Lower lobe of right lung (tissue), 2 donors: Measurements from ENCODE around the gene SSTR1. TPM values are rescaled to one million over a fixed set of nuclear protein-coding genes. Genes with fewer than 3 reads are reported as not detected.

ENCODE experiments used
- ATAC-seq, 2 donors: fragments of 200-7000 bp; cut with Tn5 transposase; one replicate each; pipeline ENCODE4 v1.9.1; 2020 to 2022; ENCODE audit warnings: mild to moderate bottlenecking in 2 of 2, moderate library complexity in 2 of 2
- DNase-seq: peaks from one replicate; pipeline ENCODE4 v3.0.0-alpha.2; 2020
- H3K27ac ChIP-seq: fragments of 200-600 bp; one replicate; pipeline ENCODE4 v1.8.0; 2022
- H3K27me3 ChIP-seq: fragments of 200-600 bp; one replicate; pipeline ENCODE4 v1.8.0; 2022; ENCODE audit warnings: low read depth
- H3K36me3 ChIP-seq: fragments of 200-600 bp; one replicate; pipeline ENCODE4 v1.8.0; 2022; ENCODE audit warnings: mild to moderate bottlenecking
- H3K4me1 ChIP-seq: fragments of 200-600 bp; one replicate; pipeline ENCODE4 v1.8.0; 2022
- H3K4me3 ChIP-seq: fragments of 200-600 bp; one replicate; pipeline ENCODE4 v1.8.0; 2022; ENCODE audit warnings: mild to moderate bottlenecking
- H3K9me3 ChIP-seq: fragments of 200-600 bp; one replicate; pipeline ENCODE4 v1.8.0; 2022
- CTCF ChIP-seq: fragments of 200-600 bp; IDR thresholded peaks from one replicate; pipeline ENCODE4 v1.8.0; 2022; ENCODE audit warnings: antibody characterized with exemption, mild to moderate bottlenecking
- intact Hi-C: fragments of 100-400 bp; cut with DNase I; formaldehyde crosslinking; loops from one replicate; pipeline ENCODE4 v1.11.0; 2022
- long read RNA-seq: library from polyadenylated mRNA; unstranded; transcript quantifications from one replicate; pipeline ENCODE4 v2.0.0, GENCODE V29; 2021
- total RNA-seq: library from RNA; stranded (reverse); fragmentation: NEBNext Ultra II Directional; extraction: Animal tissue kit (Norgen Biotek cat#: 25700); gene quantifications from one replicate; pipeline ENCODE4 v1.2.1, GENCODE V29; 2021
- donor health status: DM: no; HTN: yes; CAD: no; lungs with severe emphysema.

The SSTR1 gene
- 8.7 TPM for total RNA-seq
- long read RNA-seq, partial matches to known transcripts = 10 of 10 reads
- long read RNA-seq, other reads (novel, unspliced or antisense) = 0 of 10 reads

GRCh38 chr14:38207736-38208617 is at the start of gene SSTR1:
SSTR1 (plus strand) TSS chr14:38207904; CDS start chr14:38209390, 1,486 bp downstream.
- Histone ChIP-seq H3K9me3 (peaks cover 3% of the 10 kb centered on the region), H3K27me3 (peaks cover 43% of the 10 kb centered on the region), H3K36me3 (no peaks in the 10 kb centered on the region), H3K4me3 (peak within 1 kb of the TSS; percentile 52), H3K4me1 (peaks cover 17% of the 10 kb centered on the region), H3K27ac (no peak within 1 kb of the TSS)
- no peak for TF ChIP-seq CTCF
- intact Hi-C loops = no loop called here
- DNase-seq (no peak), ATAC-seq (peak; percentile 8 to 29)

- no peak for TF ChIP-seq CTCF
- H3K27me3 ChIP-seq = no peaks in the 10 kb centered on the region
- intact Hi-C loops = no loop called here
- no peaks in the 10 kb centered on the region for H3K36me3 ChIP-seq
- no peak for DNase-seq
- no peak for ATAC-seq
- H3K9me3 ChIP-seq = no peaks in the 10 kb centered on the region
- H3K27ac ChIP-seq = no peak overlapping the region
- no peak overlapping the region for H3K4me3 ChIP-seq
- H3K4me1 ChIP-seq = no peaks in the 10 kb centered on the region
These were observed 49.2 kb upstream of the SSTR1 start for GRCh38 chr14:38158468-38158867.

- no peak for ATAC-seq
- TF ChIP-seq CTCF = no peak
- no peaks in the 10 kb centered on the region for H3K9me3 ChIP-seq
- no peaks in the 10 kb centered on the region for H3K36me3 ChIP-seq
- no peaks in the 10 kb centered on the region for H3K27me3 ChIP-seq
- intact Hi-C loops = no loop called here
- no peak overlapping the region for H3K4me3 ChIP-seq
- H3K4me1 ChIP-seq = peaks cover 4% of the 10 kb centered on the region
- DNase-seq = no peak
- no peak overlapping the region for H3K27ac ChIP-seq
These were observed 39.3 kb upstream of the SSTR1 start for GRCh38 chr14:38168416-38168815.

- Histone ChIP-seq H3K36me3 (no peaks in the 10 kb centered on the region), H3K27ac (no peak overlapping the region), H3K27me3 (no peaks in the 10 kb centered on the region), H3K4me3 (no peak overlapping the region), H3K4me1 (peaks cover 4% of the 10 kb centered on the region), H3K9me3 (no peaks in the 10 kb centered on the region)
- intact Hi-C loops = no loop called here
- DNase-seq = peak; percentile 39
- ATAC-seq = peak; percentile 42 to 77
- TF ChIP-seq CTCF = no peak
These were observed 36.5 kb upstream of the SSTR1 start for GRCh38 chr14:38171197-38171596.

GRCh38 chr14:38174711-38175110 is 33.0 kb upstream of the SSTR1 start:
- DNase-seq = no peak
- intact Hi-C loops = no loop called here
- H3K27ac ChIP-seq = no peak overlapping the region
- H3K27me3 ChIP-seq = no peaks in the 10 kb centered on the region
- H3K4me3 ChIP-seq = no peak overlapping the region
- no peaks in the 10 kb centered on the region for H3K36me3 ChIP-seq
- ATAC-seq = no peak
- TF ChIP-seq CTCF = no peak
- H3K4me1 ChIP-seq = peaks cover 4% of the 10 kb centered on the region
- no peaks in the 10 kb centered on the region for H3K9me3 ChIP-seq
